GM12865 (cell line): ENCODE data around the gene CCDC110.

ENCODE experiments used
- DNase-seq: peaks from one replicate; pipeline ENCODE4 v3.0.0; 2010; ENCODE audit warnings: low read depth
- H3K4me3 ChIP-seq: 2 replicates; pipeline ENCODE4 v1.5.1; 2011; ENCODE audit warnings: mild to moderate bottlenecking, low read depth, low read length, control low read depth
- TF ChIP-seq, protein P1 (sequence below): IDR thresholded peaks from 2 replicates; pipeline ENCODE4 v1.5.1; 2011; ENCODE audit warnings: low read length, control low read depth, low read depth, inconsistent platforms; ENCODE audit not compliant: insufficient read depth; ENCODE audit errors: missing control alignments

CCDC110 gene

DNA sequence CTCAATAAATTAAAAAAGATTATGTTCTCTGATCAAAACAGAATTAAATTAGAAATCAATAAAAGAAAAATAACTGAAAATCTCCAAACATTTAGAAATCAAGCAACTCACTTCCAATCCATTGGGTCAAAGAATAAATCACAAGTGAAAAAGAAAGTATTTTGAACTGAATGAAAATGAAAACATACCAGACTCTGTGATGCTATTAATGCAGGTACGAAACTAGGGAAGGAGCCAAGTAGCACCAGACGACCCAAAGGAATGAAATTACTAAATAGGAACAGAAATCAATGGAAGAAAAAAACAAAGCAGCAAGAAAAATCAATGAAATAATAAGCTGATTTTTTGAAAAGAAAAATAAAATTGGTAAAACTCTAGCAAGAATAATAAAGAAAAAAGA is 15.4 kb downstream of the CCDC110 start:
- TF ChIP-seq, protein P1, sequence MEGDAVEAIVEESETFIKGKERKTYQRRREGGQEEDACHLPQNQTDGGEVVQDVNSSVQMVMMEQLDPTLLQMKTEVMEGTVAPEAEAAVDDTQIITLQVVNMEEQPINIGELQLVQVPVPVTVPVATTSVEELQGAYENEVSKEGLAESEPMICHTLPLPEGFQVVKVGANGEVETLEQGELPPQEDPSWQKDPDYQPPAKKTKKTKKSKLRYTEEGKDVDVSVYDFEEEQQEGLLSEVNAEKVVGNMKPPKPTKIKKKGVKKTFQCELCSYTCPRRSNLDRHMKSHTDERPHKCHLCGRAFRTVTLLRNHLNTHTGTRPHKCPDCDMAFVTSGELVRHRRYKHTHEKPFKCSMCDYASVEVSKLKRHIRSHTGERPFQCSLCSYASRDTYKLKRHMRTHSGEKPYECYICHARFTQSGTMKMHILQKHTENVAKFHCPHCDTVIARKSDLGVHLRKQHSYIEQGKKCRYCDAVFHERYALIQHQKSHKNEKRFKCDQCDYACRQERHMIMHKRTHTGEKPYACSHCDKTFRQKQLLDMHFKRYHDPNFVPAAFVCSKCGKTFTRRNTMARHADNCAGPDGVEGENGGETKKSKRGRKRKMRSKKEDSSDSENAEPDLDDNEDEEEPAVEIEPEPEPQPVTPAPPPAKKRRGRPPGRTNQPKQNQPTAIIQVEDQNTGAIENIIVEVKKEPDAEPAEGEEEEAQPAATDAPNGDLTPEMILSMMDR, result no peak
- no peak overlapping the region for H3K4me3 ChIP-seq
- no peak for DNase-seq

DNA sequence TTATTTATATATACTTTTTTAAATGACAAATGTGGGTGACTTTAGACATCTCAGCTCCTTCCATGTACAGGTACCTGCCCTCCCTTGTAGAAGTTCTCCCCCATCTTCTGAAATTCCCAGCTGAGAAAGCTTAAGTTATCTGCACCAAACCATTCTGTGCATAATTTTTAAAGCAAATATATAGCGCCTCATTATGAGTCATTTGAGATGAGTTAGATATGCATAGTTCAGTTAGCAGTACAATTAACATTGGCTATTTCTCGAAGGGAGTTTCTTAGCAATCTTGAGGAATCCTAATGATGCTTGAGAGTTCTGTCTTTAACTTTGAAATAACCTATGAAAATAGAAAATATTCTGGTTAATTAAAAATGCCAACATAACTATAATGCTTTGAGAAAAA is 26.3 kb downstream of the CCDC110 start:
- no peak for DNase-seq
- no peak overlapping the region for H3K4me3 ChIP-seq
- TF ChIP-seq, protein P1, result no peak

DNA sequence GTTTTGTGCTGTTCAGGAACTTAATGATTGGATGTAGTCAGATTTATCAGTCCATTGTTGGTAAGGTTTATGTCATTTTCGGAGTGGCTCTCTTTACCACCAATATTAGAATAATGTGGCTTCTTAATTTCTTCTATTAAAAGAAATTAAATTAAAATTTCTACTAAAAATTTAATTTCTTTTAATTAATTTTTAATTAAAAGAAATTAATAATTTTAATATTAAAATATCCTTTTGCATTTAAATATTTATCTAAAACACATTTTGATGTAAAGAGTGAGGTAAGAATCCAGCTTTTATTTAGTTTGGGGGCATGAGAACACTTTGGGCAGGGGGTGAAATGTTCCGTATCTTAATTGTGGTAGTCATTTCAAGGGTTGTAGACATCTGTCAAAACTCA is 30.1 kb downstream of the CCDC110 start:
- H3K4me3 ChIP-seq, result no peak overlapping the region
- TF ChIP-seq, protein P1, result no peak
- DNase-seq, result no peak

DNA sequence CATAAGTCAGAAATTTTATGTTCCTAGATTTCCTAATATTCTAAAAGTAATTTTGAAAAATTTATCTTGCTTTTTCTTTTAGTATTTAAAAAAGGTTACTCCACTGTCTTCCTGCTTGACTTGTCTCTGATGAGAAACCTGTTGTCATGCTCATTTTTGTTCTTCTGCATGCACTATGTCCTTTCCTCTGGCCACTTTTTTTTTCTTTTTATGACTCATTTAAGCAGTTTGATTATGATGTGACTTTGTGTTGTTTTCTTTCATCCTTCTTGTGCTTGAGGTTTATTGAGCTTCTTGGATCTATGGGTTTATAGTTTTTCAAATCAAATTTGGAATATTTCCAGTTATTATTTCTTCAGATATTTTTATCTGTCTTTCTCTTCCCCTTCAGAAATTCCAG is 33.7 kb downstream of the CCDC110 start:
- peak; percentile 9 for DNase-seq
- H3K4me3 ChIP-seq, result no peak overlapping the region
- TF ChIP-seq, protein P1, result no peak

DNA sequence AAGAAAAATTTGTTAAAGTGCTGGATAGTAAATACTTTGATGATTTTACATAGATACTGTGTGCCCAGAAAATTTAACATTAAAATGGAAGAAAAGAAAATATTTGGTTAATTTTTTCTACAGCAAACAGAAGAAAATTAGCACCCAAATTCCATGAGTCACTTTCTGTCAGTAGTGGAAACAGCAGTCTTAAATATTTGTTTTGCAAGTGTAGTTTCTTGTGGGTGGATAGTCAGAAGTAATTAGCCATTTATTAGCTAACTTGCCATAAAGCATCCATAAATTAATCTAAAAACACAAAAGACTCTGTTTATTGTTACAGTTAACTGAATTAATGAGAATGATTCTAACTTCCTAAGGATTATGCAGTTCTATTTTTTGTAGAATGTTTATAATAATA is 36.1 kb downstream of the CCDC110 start:
- DNase-seq, result no peak
- TF ChIP-seq, protein P1, result no peak
- no peak overlapping the region for H3K4me3 ChIP-seq

DNA sequence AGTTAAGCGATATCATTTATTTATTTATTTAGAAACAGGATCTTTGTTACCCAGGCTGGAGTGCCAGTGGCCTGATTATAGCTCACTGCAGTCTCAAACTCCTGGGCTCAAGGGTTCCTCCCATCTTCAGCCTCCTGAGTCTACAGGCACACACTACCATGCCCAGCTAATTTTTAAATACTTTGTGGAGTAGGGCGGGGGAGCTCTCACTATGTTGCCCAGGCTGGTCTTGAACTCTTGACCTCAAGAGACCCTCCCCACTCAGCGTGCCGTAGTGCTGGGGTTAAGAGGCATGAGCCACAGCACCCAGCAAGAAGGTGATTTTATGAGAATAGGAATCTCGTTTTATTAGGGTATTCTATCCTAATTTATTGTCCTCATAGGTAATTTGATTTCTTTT is 41.9 kb downstream of the CCDC110 start:
- no peak for DNase-seq
- TF ChIP-seq, protein P1, result no peak
- H3K4me3 ChIP-seq, result no peak overlapping the region

DNA sequence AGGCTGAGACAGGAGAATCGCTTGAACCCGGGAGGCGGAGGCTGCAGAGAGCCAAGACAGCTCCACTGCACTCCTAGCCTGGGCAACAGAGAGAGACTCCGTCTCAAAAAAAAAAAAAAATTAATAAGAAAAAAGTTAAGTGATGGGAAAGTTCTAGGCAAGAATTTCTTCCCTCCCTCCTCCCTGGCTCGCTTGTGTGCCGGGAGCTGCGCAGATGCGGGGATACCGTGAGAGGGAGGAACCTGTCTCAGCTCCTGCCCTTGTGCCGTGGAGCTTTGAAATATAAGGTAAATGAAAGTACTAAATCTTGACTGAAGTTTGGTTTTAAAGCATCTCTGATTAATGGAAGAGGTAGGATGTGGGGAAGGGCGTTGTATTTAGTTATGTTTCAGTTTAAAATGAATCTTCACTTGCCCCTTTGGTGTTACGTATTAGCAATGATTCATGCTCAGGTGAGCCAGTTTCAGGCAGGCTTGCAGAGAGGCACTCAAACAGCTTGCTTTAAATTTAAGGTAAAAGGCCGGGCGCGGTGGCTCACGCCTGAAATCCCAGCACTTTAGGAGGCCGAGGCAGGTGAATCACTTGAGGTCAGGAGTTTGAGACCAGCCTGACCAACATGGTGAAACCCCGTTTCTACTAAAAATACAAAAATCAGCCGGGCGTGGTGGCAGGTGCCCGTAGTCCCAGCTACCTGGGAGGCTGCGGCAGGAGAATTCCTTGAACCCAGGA is 44.4 kb downstream of the CCDC110 start:
- TF ChIP-seq, protein P1, result no peak
- no peak for DNase-seq
- no peak overlapping the region for H3K4me3 ChIP-seq
